Measurements from ENCODE around the gene PSTPIP1. TPM values are rescaled to one million over a fixed set of nuclear protein-coding genes. Genes with fewer than 3 reads are reported as not detected.

The PSTPIP1 gene
- total RNA-seq, 1 donor from 2014 or later, result 42.7 TPM

DNA sequence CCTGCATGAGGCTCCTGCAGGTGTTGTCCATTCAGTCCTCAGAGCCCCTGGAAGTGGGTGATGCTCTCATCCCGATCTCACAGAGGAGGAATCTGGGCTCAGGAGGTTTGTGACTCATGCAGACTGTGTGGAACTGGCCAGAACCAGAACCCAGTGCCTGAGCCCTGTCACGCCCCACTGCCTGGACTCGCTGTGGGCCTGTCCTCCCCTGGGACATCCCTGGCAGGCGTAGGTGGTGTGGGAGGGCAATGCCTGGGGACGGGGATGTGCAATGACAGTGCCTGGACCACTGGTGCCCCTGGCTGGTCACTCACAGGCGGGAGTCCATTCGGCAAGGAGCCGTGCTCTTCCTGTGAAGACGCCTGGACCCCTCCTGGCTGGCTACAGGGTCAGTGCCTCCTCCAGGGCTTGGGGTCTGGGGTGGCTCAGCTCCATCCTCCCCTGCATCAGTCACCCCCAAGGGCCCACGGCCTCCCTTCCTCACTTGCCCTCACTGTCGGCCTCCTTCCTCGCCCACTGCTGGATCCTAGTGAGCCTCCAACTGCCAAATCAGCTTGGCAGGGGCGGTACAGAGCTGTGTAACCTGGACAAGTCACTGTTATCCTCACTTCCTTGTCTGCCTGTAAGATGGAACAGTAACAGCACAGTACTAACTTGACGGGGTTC, 14.9 kb downstream of the PSTPIP1 start:
- POLR2A ChIA-PET, result interaction anchor here (1.3 kb wide), 1 partner anchor 15 kb away, joined by 3 read pairs; the partner anchor contains the start of gene PSTPIP1
- H3K4me1 Mint-ChIP-seq, result peaks cover 64% of the 10 kb centered on the region
- H3K9me3 Mint-ChIP-seq, result no peaks in the 10 kb centered on the region
- TF ChIP-seq, protein P1, sequence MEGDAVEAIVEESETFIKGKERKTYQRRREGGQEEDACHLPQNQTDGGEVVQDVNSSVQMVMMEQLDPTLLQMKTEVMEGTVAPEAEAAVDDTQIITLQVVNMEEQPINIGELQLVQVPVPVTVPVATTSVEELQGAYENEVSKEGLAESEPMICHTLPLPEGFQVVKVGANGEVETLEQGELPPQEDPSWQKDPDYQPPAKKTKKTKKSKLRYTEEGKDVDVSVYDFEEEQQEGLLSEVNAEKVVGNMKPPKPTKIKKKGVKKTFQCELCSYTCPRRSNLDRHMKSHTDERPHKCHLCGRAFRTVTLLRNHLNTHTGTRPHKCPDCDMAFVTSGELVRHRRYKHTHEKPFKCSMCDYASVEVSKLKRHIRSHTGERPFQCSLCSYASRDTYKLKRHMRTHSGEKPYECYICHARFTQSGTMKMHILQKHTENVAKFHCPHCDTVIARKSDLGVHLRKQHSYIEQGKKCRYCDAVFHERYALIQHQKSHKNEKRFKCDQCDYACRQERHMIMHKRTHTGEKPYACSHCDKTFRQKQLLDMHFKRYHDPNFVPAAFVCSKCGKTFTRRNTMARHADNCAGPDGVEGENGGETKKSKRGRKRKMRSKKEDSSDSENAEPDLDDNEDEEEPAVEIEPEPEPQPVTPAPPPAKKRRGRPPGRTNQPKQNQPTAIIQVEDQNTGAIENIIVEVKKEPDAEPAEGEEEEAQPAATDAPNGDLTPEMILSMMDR (IDR thresholded peaks at IDR 0.05), result no peak
- no peak for DNase-seq
- peaks cover 13% of the 10 kb centered on the region for H3K36me3 Mint-ChIP-seq (ENCODE audit: low read depth)
- no peaks in the 10 kb centered on the region for H3K27me3 Mint-ChIP-seq
- no peak overlapping the region for H3K4me3 Mint-ChIP-seq
- CTCF ChIA-PET, result no interaction called here
- peak overlapping the region; percentile 36 for H3K27ac Mint-ChIP-seq
- intact Hi-C loops (cut with micrococcal nuclease), result no loop called here
- no peak for ATAC-seq (ENCODE audit: low read depth)

DNA sequence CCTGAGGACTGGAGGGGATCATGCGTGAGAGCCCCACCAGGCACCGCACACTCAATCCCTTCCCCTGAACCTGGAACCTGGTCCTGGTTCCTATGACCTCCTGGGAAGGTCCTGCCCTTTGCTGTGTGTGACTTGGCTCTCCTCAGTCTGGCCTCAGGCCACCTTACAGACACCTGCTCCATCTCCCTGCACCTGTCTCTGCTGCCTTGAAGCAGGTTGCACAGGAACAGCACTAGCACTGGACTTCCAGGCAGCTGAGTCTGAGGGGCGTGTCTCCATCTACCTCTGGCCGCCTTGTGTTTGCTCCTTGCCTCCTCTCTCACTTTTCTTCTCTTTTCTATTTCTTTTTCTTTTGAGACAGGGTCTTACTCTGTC, 15.4 kb downstream of the PSTPIP1 start:
- H3K36me3 Mint-ChIP-seq (ENCODE audit: low read depth), result peaks cover 13% of the 10 kb centered on the region
- POLR2A ChIA-PET, result interaction anchor here (1.3 kb wide), 1 partner anchor 15 kb away, joined by 3 read pairs; the partner anchor contains the start of gene PSTPIP1
- H3K27ac Mint-ChIP-seq, result peak overlapping the region; percentile 36
- TF ChIP-seq, protein P1 (IDR thresholded peaks at IDR 0.05), result no peak
- H3K4me1 Mint-ChIP-seq, result peaks cover 69% of the 10 kb centered on the region
- CTCF ChIA-PET, result no interaction called here
- ATAC-seq (ENCODE audit: low read depth), result no peak
- DNase-seq, result no peak
- no peaks in the 10 kb centered on the region for H3K27me3 Mint-ChIP-seq
- no peak overlapping the region for H3K4me3 Mint-ChIP-seq
- intact Hi-C loops (cut with micrococcal nuclease), result no loop called here
- H3K9me3 Mint-ChIP-seq, result no peaks in the 10 kb centered on the region

DNA sequence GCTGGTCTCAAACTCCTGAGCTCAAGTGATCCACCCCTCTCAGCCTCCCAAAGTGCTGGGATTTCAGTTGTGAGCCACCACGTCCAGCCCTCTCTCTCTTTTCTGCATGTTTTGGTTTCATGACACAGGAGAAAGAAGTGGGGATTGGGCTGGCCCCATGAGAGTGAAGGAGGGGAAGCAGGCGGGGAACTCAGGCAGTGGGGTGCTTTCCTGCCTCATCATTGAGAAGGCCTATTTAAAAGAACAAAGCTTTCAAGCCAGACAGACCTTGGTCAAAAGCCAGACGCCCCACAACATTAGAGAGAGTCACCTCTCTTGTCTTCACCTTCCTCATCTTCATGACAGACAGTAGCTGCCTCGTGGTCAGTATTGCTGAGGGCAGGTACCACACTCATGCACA, 15.9 kb downstream of the PSTPIP1 start:
- TF ChIP-seq, protein P1 (IDR thresholded peaks at IDR 0.05), result no peak
- ChIA-PET CTCF (interaction anchor here (1.3 kb wide), 1 partner anchor 13 kb away, joined by 9 read pairs; no protein-coding TSS in a partner anchor), POLR2A (interaction anchor here (0.8 to 0.9 kb wide), 2 partner anchors 9 to 16 kb away, joined by 3 to 4 read pairs; partner anchors contain the start of gene PSTPIP1)
- no peaks in the 10 kb centered on the region for H3K27me3 Mint-ChIP-seq
- peaks cover 13% of the 10 kb centered on the region for H3K36me3 Mint-ChIP-seq (ENCODE audit: low read depth)
- H3K27ac Mint-ChIP-seq, result peak overlapping the region; percentile 36
- peaks cover 73% of the 10 kb centered on the region for H3K4me1 Mint-ChIP-seq
- no peak for DNase-seq
- no peak for ATAC-seq (ENCODE audit: low read depth)
- H3K4me3 Mint-ChIP-seq, result no peak overlapping the region
- no peaks in the 10 kb centered on the region for H3K9me3 Mint-ChIP-seq
- intact Hi-C loops (cut with micrococcal nuclease), result loop anchor here (1.0 kb wide), 2 partner anchors 8 to 16 kb away; partner anchors contain the start of gene PSTPIP1

DNA sequence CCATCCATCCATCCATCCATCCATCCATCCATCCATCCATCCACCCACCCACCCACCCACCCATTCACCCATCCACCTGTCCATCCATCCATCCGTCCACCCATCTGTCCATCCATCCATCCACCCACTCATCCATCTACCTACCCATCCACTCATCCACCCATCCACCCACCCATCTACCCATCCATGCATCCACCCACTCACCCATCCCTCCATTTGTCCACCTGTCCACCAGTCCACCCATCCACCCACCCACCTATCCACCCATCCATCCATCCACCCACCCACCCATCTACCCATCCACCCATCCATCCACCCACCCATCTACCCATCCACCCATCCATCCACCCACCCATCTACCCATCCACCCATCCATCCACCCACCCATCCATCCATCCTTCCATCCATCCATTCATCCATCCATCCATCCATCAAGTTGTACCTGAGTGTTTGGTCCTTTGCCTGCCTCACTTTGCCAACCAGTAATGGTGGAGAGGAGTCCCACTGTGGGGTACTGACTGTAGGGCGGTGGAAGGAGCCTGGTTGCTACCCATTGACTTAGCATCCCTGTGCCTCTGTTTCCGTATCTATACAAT, 17.3 kb downstream of the PSTPIP1 start:
- TF ChIP-seq, protein P1 (IDR thresholded peaks at IDR 0.05), result no peak
- Mint-ChIP-seq H3K9me3 (no peaks in the 10 kb centered on the region), H3K27ac (peak overlapping the region; percentile 53), H3K4me1 (peaks cover 70% of the 10 kb centered on the region), H3K4me3 (no peak overlapping the region), H3K27me3 (no peaks in the 10 kb centered on the region), H3K36me3 (ENCODE audit: low read depth) (peaks cover 6% of the 10 kb centered on the region)
- CTCF ChIA-PET, result interaction anchor here (1.0 to 1.3 kb wide), 2 partner anchors 11 to 14 kb away, joined by 3 to 9 read pairs; no protein-coding TSS in a partner anchor
- intact Hi-C loops (cut with micrococcal nuclease), result no loop called here
- ATAC-seq (ENCODE audit: low read depth) (no peak), DNase-seq (no peak)
- POLR2A ChIA-PET, result no interaction called here

DNA sequence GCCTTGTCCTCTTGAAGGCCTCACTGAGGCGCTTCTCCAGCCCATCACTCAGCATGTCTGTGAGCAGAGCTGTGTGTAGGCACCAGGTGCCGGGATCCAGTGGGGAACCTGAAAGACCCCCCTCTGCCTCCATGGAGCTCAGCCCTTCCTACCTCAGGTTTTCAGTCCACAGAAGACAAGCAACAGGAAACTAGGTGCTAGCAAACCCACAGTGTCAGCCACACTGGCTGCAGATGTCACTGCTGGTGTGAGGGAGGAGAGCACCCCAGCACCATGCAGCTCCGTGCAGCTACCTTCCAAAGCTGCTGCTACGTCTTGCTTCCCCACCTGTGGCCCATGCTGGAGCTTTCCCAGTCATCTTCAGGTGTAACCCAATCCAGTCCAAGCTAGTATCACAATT, 17.9 kb downstream of the PSTPIP1 start:
- Mint-ChIP-seq H3K27me3 (no peaks in the 10 kb centered on the region), H3K9me3 (no peaks in the 10 kb centered on the region), H3K4me3 (peak overlapping the region; percentile 53), H3K36me3 (ENCODE audit: low read depth) (peaks cover 7% of the 10 kb centered on the region), H3K27ac (peak overlapping the region; percentile 53), H3K4me1 (peaks cover 70% of the 10 kb centered on the region)
- intact Hi-C loops (cut with micrococcal nuclease), result no loop called here
- DNase-seq (no peak), ATAC-seq (ENCODE audit: low read depth) (no peak)
- CTCF ChIA-PET, result interaction anchor here (1.0 to 2.3 kb wide), 2 partner anchors 12 to 15 kb away, joined by 3 to 9 read pairs; no protein-coding TSS in a partner anchor
- TF ChIP-seq, protein P1 (IDR thresholded peaks at IDR 0.05), result no peak
- POLR2A ChIA-PET, result interaction anchor here (0.5 to 0.6 kb wide), 2 partner anchors 11 to 106 kb away, joined by 3 to 6 read pairs; no protein-coding TSS in a partner anchor
